Measurements from ENCODE around the gene FBH1.
"Not testable (repeated sequence)": the region's sequence is repeated elsewhere in the genome, so short reads cannot be mapped to it uniquely, and the experiment has no call there.

The FBH1 gene

GRCh38 chr10:5876181-5876768, 13.8 kb upstream of the FBH1 start:
- peak; percentile 19 for DNase-seq

- not testable (repeated sequence) for DNase-seq
These were observed 13.0 kb upstream of the FBH1 start for GRCh38 chr10:5877041-5877440.

- no peak for DNase-seq
These were observed 7.1 kb upstream of the FBH1 start for GRCh38 chr10:5882961-5883360.

- no peak for DNase-seq
These were observed 4.4 kb upstream of the FBH1 start for GRCh38 chr10:5885619-5886018.

- no peak for DNase-seq
These were observed 3.0 kb upstream of the FBH1 start for GRCh38 chr10:5887029-5887428.

GRCh38 chr10:5887641-5888040, 2.4 kb upstream of the FBH1 start:
- DNase-seq = no peak

- DNase-seq = no peak
These were observed 1.7 kb upstream of the FBH1 start for GRCh38 chr10:5888351-5888750.

GRCh38 chr10:5888843-5889623, 1.0 kb upstream of the FBH1 start:
- DNase-seq = peak; percentile 75

- DNase-seq = peak; percentile 62
These were observed 441 bp downstream of the FBH1 start for GRCh38 chr10:5890452-5890915.

GRCh38 chr10:5891009-5891408, 966 bp downstream of the FBH1 start:
- DNase-seq = no peak

GRCh38 chr10:5892007-5892406, 2.0 kb downstream of the FBH1 start:
- DNase-seq = no peak

- no peak for DNase-seq
These were observed 3.3 kb downstream of the FBH1 start for GRCh38 chr10:5893321-5893720.

- DNase-seq = no peak
These were observed 4.4 kb downstream of the FBH1 start for GRCh38 chr10:5894403-5894802.

GRCh38 chr10:5894873-5895272, 4.8 kb downstream of the FBH1 start:
- DNase-seq = no peak

GRCh38 chr10:5895365-5895764, 5.3 kb downstream of the FBH1 start:
- DNase-seq = no peak

GRCh38 chr10:5895804-5896203, 5.8 kb downstream of the FBH1 start:
- DNase-seq = no peak

- DNase-seq = no peak
These were observed 6.4 kb downstream of the FBH1 start for GRCh38 chr10:5896208-5897052.

- no peak for DNase-seq
These were observed 7.0 kb downstream of the FBH1 start for GRCh38 chr10:5897053-5897340.

GRCh38 chr10:5897504-5897903, 7.5 kb downstream of the FBH1 start:
- no peak for DNase-seq

- DNase-seq = no peak
These were observed 8.1 kb downstream of the FBH1 start for GRCh38 chr10:5898163-5898562.

- DNase-seq = no peak
These were observed 10.2 kb downstream of the FBH1 start for GRCh38 chr10:5900247-5900646.

GRCh38 chr10:5902511-5903274, 12.7 kb downstream of the FBH1 start:
- no peak for DNase-seq

- no peak for DNase-seq
These were observed 13.5 kb downstream of the FBH1 start for GRCh38 chr10:5903563-5903962.

Measured in DMS53 (cell line).